ENCODE measurements around the gene ABHD11. TPM values are rescaled to one million over a fixed set of nuclear protein-coding genes. Genes with fewer than 3 reads are reported as not detected.

The ABHD11 gene
- total RNA-seq, 1 donor from 2014 or later, result 18.2 TPM

GRCh38 chr7:73700069-73700423, 38.6 kb downstream of the ABHD11 start:
- Mint-ChIP-seq H3K27me3 (ENCODE audit: low read depth) (no peaks in the 10 kb centered on the region), H3K9me3 (no peaks in the 10 kb centered on the region), H3K27ac (no peak overlapping the region), H3K4me3 (ENCODE audit: low read depth) (no peak overlapping the region), H3K36me3 (ENCODE audit: low read depth) (peaks cover 38% of the 10 kb centered on the region), H3K4me1 (ENCODE audit: low read depth) (no peaks in the 10 kb centered on the region)
- intact Hi-C loops (cut with micrococcal nuclease), result no loop called here
- DNase-seq (ENCODE audit: low spot score), result no peak

GRCh38 chr7:73699370-73700068, 39.1 kb downstream of the ABHD11 start:
- no peaks in the 10 kb centered on the region for H3K9me3 Mint-ChIP-seq
- H3K4me3 Mint-ChIP-seq (ENCODE audit: low read depth), result no peak overlapping the region
- H3K36me3 Mint-ChIP-seq (ENCODE audit: low read depth), result peaks cover 42% of the 10 kb centered on the region
- no peaks in the 10 kb centered on the region for H3K4me1 Mint-ChIP-seq (ENCODE audit: low read depth)
- no peak overlapping the region for H3K27ac Mint-ChIP-seq
- DNase-seq (ENCODE audit: low spot score), result no peak
- intact Hi-C loops (cut with micrococcal nuclease), result no loop called here
- H3K27me3 Mint-ChIP-seq (ENCODE audit: low read depth), result no peaks in the 10 kb centered on the region

- H3K27ac Mint-ChIP-seq, result no peak overlapping the region
These were observed 40.2 kb downstream of the ABHD11 start for GRCh38 chr7:73698410-73698809.

GRCh38 chr7:73696372-73696771, 42.2 kb downstream of the ABHD11 start:
- Mint-ChIP-seq H3K9me3 (no peaks in the 10 kb centered on the region), H3K27ac (no peak overlapping the region), H3K4me3 (ENCODE audit: low read depth) (no peak overlapping the region), H3K4me1 (ENCODE audit: low read depth) (no peaks in the 10 kb centered on the region), H3K36me3 (ENCODE audit: low read depth) (peaks cover 48% of the 10 kb centered on the region), H3K27me3 (ENCODE audit: low read depth) (no peaks in the 10 kb centered on the region)
- DNase-seq (ENCODE audit: low spot score), result no peak
- intact Hi-C loops (cut with micrococcal nuclease), result no loop called here

More at GRCh38 chr7:73698410-73698809, 40.2 kb downstream of the ABHD11 start:
- Mint-ChIP-seq H3K27me3 (ENCODE audit: low read depth) (no peaks in the 10 kb centered on the region), H3K9me3 (no peaks in the 10 kb centered on the region), H3K4me3 (ENCODE audit: low read depth) (no peak overlapping the region), H3K4me1 (ENCODE audit: low read depth) (no peaks in the 10 kb centered on the region), H3K36me3 (ENCODE audit: low read depth) (peaks cover 47% of the 10 kb centered on the region)
- DNase-seq (ENCODE audit: low spot score), result no peak
- intact Hi-C loops (cut with micrococcal nuclease), result no loop called here

- Mint-ChIP-seq H3K9me3 (no peaks in the 10 kb centered on the region), H3K27me3 (ENCODE audit: low read depth) (no peaks in the 10 kb centered on the region), H3K4me1 (ENCODE audit: low read depth) (peaks cover 15% of the 10 kb centered on the region), H3K36me3 (ENCODE audit: low read depth) (peaks cover 66% of the 10 kb centered on the region), H3K27ac (no peak overlapping the region), H3K4me3 (ENCODE audit: low read depth) (no peak overlapping the region)
- intact Hi-C loops (cut with micrococcal nuclease), result no loop called here
- DNase-seq (ENCODE audit: low spot score), result no peak
These were observed 48.0 kb downstream of the ABHD11 start for GRCh38 chr7:73690646-73691045.

- no peak overlapping the region for H3K27ac Mint-ChIP-seq
- H3K4me3 Mint-ChIP-seq (ENCODE audit: low read depth), result no peak overlapping the region
- peaks cover 58% of the 10 kb centered on the region for H3K36me3 Mint-ChIP-seq (ENCODE audit: low read depth)
- H3K4me1 Mint-ChIP-seq (ENCODE audit: low read depth), result peaks cover 18% of the 10 kb centered on the region
- no peaks in the 10 kb centered on the region for H3K27me3 Mint-ChIP-seq (ENCODE audit: low read depth)
- intact Hi-C loops (cut with micrococcal nuclease), result no loop called here
- no peak for DNase-seq (ENCODE audit: low spot score)
- H3K9me3 Mint-ChIP-seq, result no peaks in the 10 kb centered on the region
These were observed 50.3 kb downstream of the ABHD11 start for GRCh38 chr7:73688288-73688687.

Other genes starting within 250 kb of the ABHD11 start
- gene BAZ1B, start 216.5 kb downstream of the ABHD11 start, total RNA-seq, result 99.6 and 101 TPM in 2 replicates
- 68.6 and 74.5 TPM in 2 replicates for gene BCL7B, start 181.1 kb downstream of the ABHD11 start, total RNA-seq
- 43.3 and 43.9 TPM in 2 replicates for gene TBL2, start 160.2 kb downstream of the ABHD11 start, total RNA-seq
- not detected in 2 replicates for gene MLXIPL, start 114.3 kb downstream of the ABHD11 start, total RNA-seq
- 0.30 and 0.34 TPM in 2 replicates for gene VPS37D, start 71.0 kb downstream of the ABHD11 start, total RNA-seq
- 9.2 TPM in 2 replicates for gene DNAJC30, start 55.3 kb downstream of the ABHD11 start, total RNA-seq
- 96.0 and 109 TPM in 2 replicates for gene BUD23, start 55.2 kb downstream of the ABHD11 start, total RNA-seq
- gene STX1A, start 19.1 kb downstream of the ABHD11 start, total RNA-seq, result 17.2 and 17.6 TPM in 2 replicates
- gene CLDN3, start 31.5 kb upstream of the ABHD11 start, total RNA-seq, result not detected in 2 replicates
- gene CLDN4, start 92.2 kb upstream of the ABHD11 start, total RNA-seq, result not detected in 2 replicates
- gene METTL27, start 103.7 kb upstream of the ABHD11 start, total RNA-seq, result 0.90 and 0.94 TPM in 2 replicates
- not detected in 2 replicates for gene TMEM270, start 122.4 kb upstream of the ABHD11 start, total RNA-seq

Data from activated T-helper 2 cell treated with anti-CD3 and anti-CD28 coated beads, Interferon-gamma antibody, Interleukin-2, Interleukin-4, amounts not matched to agents 10 μg/mL and 5 μg/mL and 100 μg/mL, durations not matched to agents 14 hours and 24 hours and 36 hours (primary cell).